ENCODE measurements around the gene TMUB2.

DNA sequence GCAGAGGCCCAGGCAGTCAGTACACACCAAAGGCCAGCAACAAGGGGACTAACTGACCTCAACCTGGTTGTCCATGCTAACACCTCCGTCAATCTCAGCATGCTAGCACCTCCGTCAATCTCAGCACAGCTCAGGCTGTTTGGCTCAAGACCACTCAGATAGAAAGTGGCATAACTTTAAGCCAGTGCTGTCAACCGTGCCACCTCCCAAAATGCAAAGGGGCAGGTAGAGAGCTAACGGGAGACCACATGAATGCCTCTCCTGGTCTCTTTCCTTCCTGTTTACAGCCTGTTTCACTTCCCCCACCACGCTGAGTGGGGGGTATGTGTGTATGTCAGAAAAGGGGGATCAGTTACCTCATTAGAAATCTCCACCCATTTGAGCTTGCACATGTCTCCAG, 29.4 kb downstream of the TMUB2 start:
- TF ChIP-seq, protein P1, sequence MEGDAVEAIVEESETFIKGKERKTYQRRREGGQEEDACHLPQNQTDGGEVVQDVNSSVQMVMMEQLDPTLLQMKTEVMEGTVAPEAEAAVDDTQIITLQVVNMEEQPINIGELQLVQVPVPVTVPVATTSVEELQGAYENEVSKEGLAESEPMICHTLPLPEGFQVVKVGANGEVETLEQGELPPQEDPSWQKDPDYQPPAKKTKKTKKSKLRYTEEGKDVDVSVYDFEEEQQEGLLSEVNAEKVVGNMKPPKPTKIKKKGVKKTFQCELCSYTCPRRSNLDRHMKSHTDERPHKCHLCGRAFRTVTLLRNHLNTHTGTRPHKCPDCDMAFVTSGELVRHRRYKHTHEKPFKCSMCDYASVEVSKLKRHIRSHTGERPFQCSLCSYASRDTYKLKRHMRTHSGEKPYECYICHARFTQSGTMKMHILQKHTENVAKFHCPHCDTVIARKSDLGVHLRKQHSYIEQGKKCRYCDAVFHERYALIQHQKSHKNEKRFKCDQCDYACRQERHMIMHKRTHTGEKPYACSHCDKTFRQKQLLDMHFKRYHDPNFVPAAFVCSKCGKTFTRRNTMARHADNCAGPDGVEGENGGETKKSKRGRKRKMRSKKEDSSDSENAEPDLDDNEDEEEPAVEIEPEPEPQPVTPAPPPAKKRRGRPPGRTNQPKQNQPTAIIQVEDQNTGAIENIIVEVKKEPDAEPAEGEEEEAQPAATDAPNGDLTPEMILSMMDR (conservative IDR thresholded peaks at IDR 0.05; ENCODE audit: low read length): no peak
- no peak for TF ChIP-seq EZH2phosphoT487 (IDR thresholded peaks at IDR 0.05; ENCODE audit: borderline replicate concordance)

All from Loucy (cell line).